Stimulated activated CD8-positive, alpha-beta memory T cell treated with anti-CD3 and anti-CD28 coated beads, Interleukin-15, amount 100 ng/mL, for 48 hours (primary cell): ENCODE results near the gene PDCD6IP.
"Not testable (repeated sequence)": the region's sequence is repeated elsewhere in the genome, so short reads cannot be mapped to it uniquely, and the experiment has no call there.

Experiments used
- DNase-seq, 2 donors: peaks; one replicate each; pipeline ENCODE4 v3.0.0-alpha.2; 2020; ENCODE audit warnings: low read depth in 2 of 2

PDCD6IP gene

GRCh38 chr3:33855407-33855806 is 57.0 kb downstream of the PDCD6IP start:
- DNase-seq = not testable (repeated sequence)

DNA sequence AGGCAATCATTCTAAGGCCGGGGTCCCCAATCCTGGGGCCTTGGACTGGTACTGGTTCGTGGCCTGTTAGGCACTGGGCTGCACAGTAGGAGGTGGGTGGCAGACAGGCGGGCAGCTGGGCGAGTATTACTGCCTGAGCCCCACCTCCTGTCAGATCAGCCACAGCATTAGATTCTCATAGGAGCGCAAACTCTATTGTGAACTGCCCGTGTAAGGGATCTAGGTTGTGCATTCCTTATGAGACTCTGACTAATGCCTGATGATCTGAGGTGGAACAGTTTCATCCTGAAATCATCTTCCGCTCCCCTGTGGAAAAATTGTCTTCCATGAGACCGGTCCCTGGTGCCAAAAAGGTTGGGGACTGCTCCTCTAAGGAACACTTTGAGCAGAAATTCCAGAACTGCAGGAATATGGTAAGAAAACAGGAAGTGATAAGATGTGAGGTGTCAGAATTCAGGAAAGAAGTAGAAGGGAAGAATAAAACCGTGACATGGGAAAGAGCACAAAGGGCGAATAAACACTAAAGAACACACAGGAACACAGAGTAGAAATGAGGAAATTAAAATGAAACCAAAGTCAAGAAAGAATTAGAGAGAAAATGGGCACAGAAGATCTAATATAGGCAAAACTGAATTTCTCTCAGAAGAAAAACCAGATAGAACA is 57.6 kb downstream of the PDCD6IP start:
- no peak for DNase-seq

GRCh38 chr3:33857701-33858100 is 59.3 kb downstream of the PDCD6IP start:
- DNase-seq = not testable (repeated sequence)

DNA sequence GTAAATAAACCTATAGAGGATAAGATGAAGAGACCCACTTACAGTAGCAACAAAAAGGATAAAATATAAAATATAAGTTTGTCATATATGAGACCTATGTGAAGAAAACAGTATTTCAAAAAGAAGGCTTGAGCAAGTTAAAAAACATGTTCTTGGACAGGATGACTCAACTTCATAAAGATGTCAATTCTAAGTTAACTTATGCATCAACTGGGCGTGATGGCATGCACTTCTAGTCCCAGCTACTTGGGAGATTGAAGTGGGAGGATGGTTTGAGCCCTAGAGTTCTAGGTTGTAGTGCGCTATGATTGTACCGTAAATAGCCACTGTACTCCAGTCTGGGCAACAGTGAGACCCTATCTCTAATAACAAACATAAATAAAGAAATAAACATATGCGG is 59.7 kb downstream of the PDCD6IP start:
- no peak for DNase-seq

DNA sequence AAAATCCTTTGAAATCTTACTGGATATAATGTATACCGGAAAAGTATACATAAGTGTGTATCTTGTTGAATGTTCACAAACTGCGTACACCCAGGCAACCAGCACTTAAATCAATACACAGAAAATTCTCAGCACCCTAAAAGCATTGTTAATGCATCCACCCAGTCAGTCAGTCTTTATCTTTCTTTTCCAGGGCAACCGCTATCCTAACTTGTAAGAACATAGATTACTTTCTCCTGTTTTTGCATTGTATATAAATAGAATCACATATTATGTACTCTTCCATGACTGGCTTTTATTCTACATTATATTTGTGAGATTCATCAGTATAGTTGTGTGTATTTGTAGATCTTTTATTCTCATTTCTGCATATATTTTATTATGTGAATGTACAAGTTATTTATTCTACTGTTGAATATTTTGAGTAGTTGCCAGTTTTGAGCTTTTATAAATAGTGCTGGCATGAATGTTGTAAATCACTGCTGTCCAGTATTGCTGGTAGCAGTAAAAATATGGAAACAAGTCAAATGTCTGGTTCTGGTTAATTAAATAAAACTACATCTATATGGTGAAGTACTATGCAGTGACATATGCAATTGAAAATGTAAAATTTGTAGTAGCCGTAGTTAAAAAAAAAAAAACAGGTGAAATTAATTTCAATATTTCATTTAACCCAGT is 62.1 kb downstream of the PDCD6IP start:
- no peak for DNase-seq

- DNase-seq = no peak
Measured at GRCh38 chr3:33865133-33865532, 66.7 kb downstream of the PDCD6IP start.

- no peak for DNase-seq
Measured at GRCh38 chr3:33868309-33868708, 69.9 kb downstream of the PDCD6IP start.

- DNase-seq = no peak
Measured at GRCh38 chr3:33869977-33870376, 71.5 kb downstream of the PDCD6IP start.

- DNase-seq = no peak
Measured at GRCh38 chr3:33874815-33875214, 76.4 kb downstream of the PDCD6IP start.

DNA sequence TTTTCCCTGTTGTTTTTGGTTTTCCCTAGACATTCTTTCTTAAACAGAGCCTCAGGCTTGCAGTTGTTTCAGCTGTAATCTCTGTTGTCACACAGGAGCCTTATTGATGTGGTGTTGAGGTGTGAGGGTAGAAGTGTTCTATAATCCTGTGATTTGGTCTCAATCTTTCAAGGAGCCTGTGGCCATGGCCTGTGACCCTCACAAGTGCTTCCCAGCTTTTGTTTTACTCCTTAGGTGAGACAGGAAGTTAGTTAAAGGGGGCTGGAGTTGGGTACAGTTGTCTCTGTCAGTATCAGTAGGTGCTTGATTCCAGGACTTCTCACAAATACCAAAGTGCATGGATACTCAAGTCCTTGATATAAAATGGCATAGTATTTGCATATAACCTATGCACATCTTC is 77.2 kb downstream of the PDCD6IP start:
- no peak for DNase-seq

DNA sequence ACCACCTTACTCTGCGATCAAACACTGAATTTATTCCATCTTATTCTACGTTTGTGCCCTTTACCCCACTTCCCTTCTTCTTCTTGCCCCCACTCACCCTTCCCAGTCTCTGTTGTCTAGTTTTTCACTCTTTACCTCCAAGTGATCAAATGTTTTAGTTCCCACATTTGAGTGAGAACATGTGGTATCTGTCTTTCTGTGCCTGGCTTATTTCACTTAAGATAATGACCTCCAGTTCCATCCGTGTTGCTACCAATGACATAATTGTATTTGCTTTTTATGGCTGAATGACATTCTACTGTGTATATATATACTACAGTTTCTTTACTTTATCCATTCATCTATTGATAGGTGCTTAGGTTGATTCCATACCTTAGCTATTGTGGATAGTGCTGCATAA is 78.8 kb downstream of the PDCD6IP start:
- no peak for DNase-seq

GRCh38 chr3:33879540-33879939 is 81.1 kb downstream of the PDCD6IP start:
- DNase-seq = no peak

- no peak for DNase-seq
Measured at GRCh38 chr3:33881156-33882064, 83.0 kb downstream of the PDCD6IP start.

- DNase-seq = no peak
Measured at GRCh38 chr3:33882296-33882695, 83.9 kb downstream of the PDCD6IP start.

GRCh38 chr3:33883538-33883950 is 85.1 kb downstream of the PDCD6IP start:
- DNase-seq = no peak

GRCh38 chr3:33883951-33884561 is 85.6 kb downstream of the PDCD6IP start:
- DNase-seq = no peak

DNA sequence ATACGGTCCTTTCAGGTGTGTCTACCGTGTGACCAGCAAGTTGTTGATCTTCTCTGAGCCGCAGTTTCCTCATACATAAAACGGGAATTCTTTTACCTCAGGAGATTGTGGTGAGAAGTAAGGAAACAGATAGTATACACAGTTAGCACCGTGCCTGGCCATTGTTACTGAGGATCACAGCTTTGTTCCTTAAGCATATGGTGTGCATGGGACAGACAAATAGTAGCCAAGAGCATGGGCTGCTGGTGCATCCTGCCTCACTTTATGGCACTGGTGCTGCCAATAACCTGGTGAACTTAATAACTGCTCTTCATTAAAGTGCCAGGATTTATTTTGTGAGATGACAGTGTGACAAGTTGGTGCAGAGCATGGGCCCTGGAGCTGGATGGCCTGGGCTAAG is 86.3 kb downstream of the PDCD6IP start:
- DNase-seq = no peak

- DNase-seq = no peak
Measured at GRCh38 chr3:33885496-33885895, 87.1 kb downstream of the PDCD6IP start.

GRCh38 chr3:33886015-33886414 is 87.6 kb downstream of the PDCD6IP start:
- no peak for DNase-seq

GRCh38 chr3:33887478-33887877 is 89.0 kb downstream of the PDCD6IP start:
- no peak for DNase-seq

GRCh38 chr3:33889394-33890039 is 91.1 kb downstream of the PDCD6IP start:
- no peak for DNase-seq

GRCh38 chr3:33892655-33893054 is 94.2 kb downstream of the PDCD6IP start:
- no peak for DNase-seq
